AG10803 (cell line): ENCODE measurements around the gene PAGR1.

ENCODE experiments used
- DNase-seq: peaks from one replicate; pipeline ENCODE4 v3.0.0; 2010; ENCODE audit warnings: low read depth
- H3K4me3 ChIP-seq: 2 replicates; pipeline ENCODE4 v1.5.1; 2011; ENCODE audit warnings: mild to moderate bottlenecking, low read length, control low read depth
- CTCF ChIP-seq: conservative IDR thresholded peaks from 2 replicates; pipeline ENCODE4 v1.5.1; 2011; ENCODE audit warnings: mild to moderate bottlenecking, low read length, control low read depth, inconsistent platforms

PAGR1 gene

GRCh38 chr16:29845656-29846055 lies 29.7 kb downstream of the PAGR1 start:
- no peak for TF ChIP-seq CTCF
- no peak overlapping the region for H3K4me3 ChIP-seq
- no peak for DNase-seq

- peak; percentile 82 for TF ChIP-seq CTCF
- H3K4me3 ChIP-seq = no peak overlapping the region
- peak; percentile 60 for DNase-seq
Observed at GRCh38 chr16:29848420-29849297, 32.7 kb downstream of the PAGR1 start.

GRCh38 chr16:29849505-29849904 lies 33.6 kb downstream of the PAGR1 start:
- no peak overlapping the region for H3K4me3 ChIP-seq
- DNase-seq = no peak
- no peak for TF ChIP-seq CTCF

- no peak for DNase-seq
- TF ChIP-seq CTCF = no peak
- no peak overlapping the region for H3K4me3 ChIP-seq
Observed at GRCh38 chr16:29850998-29851397, 35.0 kb downstream of the PAGR1 start.

- no peak for TF ChIP-seq CTCF
- peak; percentile 86 for DNase-seq
- no peak overlapping the region for H3K4me3 ChIP-seq
Observed at GRCh38 chr16:29852654-29853053, 36.7 kb downstream of the PAGR1 start.

GRCh38 chr16:29854520-29855100 lies 38.7 kb downstream of the PAGR1 start:
- DNase-seq = no peak
- no peak overlapping the region for H3K4me3 ChIP-seq
- no peak for TF ChIP-seq CTCF
